CD8-positive, alpha-beta memory T cell (primary cell): Measurements from ENCODE around the gene MLH1. TPM values are rescaled to one million over a fixed set of nuclear protein-coding genes. Genes with fewer than 3 reads are reported as not detected.

Experiments
- CTCF ChIA-PET: fragments of 350-600 bp; sonication (Branson Sonifier 250); formaldehyde crosslinking; loops from one replicate; lab custom pipeline; 2021; ENCODE audit warnings: antibody characterized with exemption; lab: Charles Lee
- POLR2A ChIA-PET: fragments of 350-600 bp; sonication (Branson Sonifier 250); formaldehyde crosslinking; loops from one replicate; lab custom pipeline; 2021; ENCODE audit warnings: antibody characterized with exemption; lab: Charles Lee
- DNase-seq, 5 donors: peaks; one replicate each; pipeline versions ENCODE4 v3.0.0 to v3.0.0-alpha.2; 2020 to 2022; ENCODE audit warnings: mixed read lengths in 1 of 5
- H3K27ac ChIP-seq: one replicate; pipeline ENCODE4 v1.7.0; 2013; ENCODE audit warnings: low read depth, mild to moderate bottlenecking, low read length, moderate library complexity
- H3K27me3 ChIP-seq: 2 replicates; pipeline ENCODE4 v1.7.0; 2013; ENCODE audit warnings: low read length, mild to moderate bottlenecking; ENCODE audit not compliant: insufficient read depth, poor library complexity, severe bottlenecking
- H3K36me3 ChIP-seq: 2 replicates; pipeline ENCODE4 v1.7.0; 2013; ENCODE audit warnings: mild to moderate bottlenecking, low read length, moderate library complexity; ENCODE audit not compliant: insufficient read depth
- H3K4me1 ChIP-seq: 2 replicates; pipeline ENCODE4 v1.7.0; 2013; ENCODE audit warnings: mild to moderate bottlenecking, low read length, moderate library complexity; ENCODE audit not compliant: insufficient read depth
- H3K4me3 ChIP-seq: 2 replicates; pipeline ENCODE4 v1.7.0; 2013; ENCODE audit warnings: mild to moderate bottlenecking, low read length
- H3K9me3 ChIP-seq: 2 replicates; pipeline ENCODE4 v1.7.0; 2013; ENCODE audit warnings: mild to moderate bottlenecking, low read length
- H3K27ac Mint-ChIP-seq, 8 donors: one replicate each; pipeline ENCODE4 v1.8.0; 2020 to 2021; ENCODE audit warnings: mixed read lengths in 8 of 8, mild to moderate bottlenecking in 6 of 8, inconsistent platforms in 3 of 8, moderate library complexity in 3 of 8
- H3K27me3 Mint-ChIP-seq, 2 donors: one replicate each; pipeline ENCODE4 v1.8.0; 2020 to 2021; ENCODE audit warnings: mixed read lengths in 2 of 2, mild to moderate bottlenecking in 1 of 2, moderate library complexity in 1 of 2
- H3K36me3 Mint-ChIP-seq, 3 donors: one replicate each; pipeline ENCODE4 v1.8.0; 2020 to 2021; ENCODE audit warnings: mixed read lengths in 3 of 3, inconsistent platforms in 1 of 3, mild to moderate bottlenecking in 1 of 3
- H3K4me1 Mint-ChIP-seq, 3 donors: one replicate each; pipeline ENCODE4 v1.8.0; 2020 to 2021; ENCODE audit warnings: mixed read lengths in 3 of 3, inconsistent platforms in 1 of 3, mild to moderate bottlenecking in 1 of 3
- H3K4me3 Mint-ChIP-seq, 7 donors: one replicate each; pipeline ENCODE4 v1.8.0; 2020 to 2021; ENCODE audit warnings: mixed read lengths in 7 of 7, mild to moderate bottlenecking in 6 of 7, moderate library complexity in 4 of 7, inconsistent platforms in 2 of 7
- H3K9me3 Mint-ChIP-seq, 5 donors: one replicate each; pipeline ENCODE4 v1.8.0; 2020 to 2022; ENCODE audit warnings: mixed read lengths in 5 of 5, mild to moderate bottlenecking in 3 of 5, moderate library complexity in 2 of 5, inconsistent platforms in 1 of 5
- polyA plus RNA-seq: library from polyadenylated mRNA; unstranded; fragments of 300-500 nt; fragmentation: Illumina TruSeq; gene quantifications from one replicate; pipeline ENCODE4 v1.2.3, GENCODE V29; 2021
- total RNA-seq, 2 experiments: library from RNA; stranded (reverse); gene quantifications; one replicate each; pipeline ENCODE4 v1.2.3, GENCODE V29; 2021

The MLH1 gene
- total and polyA plus RNA-seq, 3 experiments from 2014 or later, result 19.5 to 73.2 (median 66.4) TPM

DNA sequence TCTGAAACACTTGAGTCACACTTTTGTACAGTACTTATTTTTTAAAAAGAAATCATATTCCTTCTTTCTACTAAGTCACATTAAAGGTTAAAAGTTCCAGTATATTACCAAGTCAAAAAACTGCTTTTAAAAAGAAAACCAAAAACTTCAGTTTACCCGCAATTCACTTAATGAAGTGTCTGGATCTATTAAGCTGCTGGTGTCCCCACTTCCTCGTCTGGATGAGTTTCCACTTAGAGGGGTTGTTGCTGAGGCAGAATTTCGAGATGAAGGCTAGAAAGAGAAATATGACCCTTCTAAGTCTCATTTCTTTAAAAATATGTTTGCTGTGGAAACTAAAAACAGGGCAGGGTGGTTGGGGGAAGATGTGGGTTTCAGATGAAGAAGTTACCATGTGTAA is 101.3 kb downstream of the MLH1 start:
- no peak overlapping the region for H3K4me3 Mint-ChIP-seq
- H3K27ac Mint-ChIP-seq, result peak overlapping the region in 2 of 8 donors; percentile 27 to 47
- no peaks in the 10 kb centered on the region for H3K27me3 Mint-ChIP-seq
- peaks cover 0 to 45% (median 16%) of the 10 kb centered on the region in 3 donors for H3K36me3 Mint-ChIP-seq
- no peaks in the 10 kb centered on the region for H3K9me3 Mint-ChIP-seq
- Histone ChIP-seq H3K27ac (no peak overlapping the region), H3K9me3 (no peaks in the 10 kb centered on the region), H3K36me3 (peaks cover 8% of the 10 kb centered on the region), H3K4me1 (no peaks in the 10 kb centered on the region), H3K4me3 (no peak overlapping the region), H3K27me3 (no peaks in the 10 kb centered on the region)
- ChIA-PET CTCF (no interaction called here), POLR2A (no interaction called here)
- DNase-seq, result no peak
- H3K4me1 Mint-ChIP-seq, result peaks cover 0 to 8% (median 0%) of the 10 kb centered on the region in 3 donors

DNA sequence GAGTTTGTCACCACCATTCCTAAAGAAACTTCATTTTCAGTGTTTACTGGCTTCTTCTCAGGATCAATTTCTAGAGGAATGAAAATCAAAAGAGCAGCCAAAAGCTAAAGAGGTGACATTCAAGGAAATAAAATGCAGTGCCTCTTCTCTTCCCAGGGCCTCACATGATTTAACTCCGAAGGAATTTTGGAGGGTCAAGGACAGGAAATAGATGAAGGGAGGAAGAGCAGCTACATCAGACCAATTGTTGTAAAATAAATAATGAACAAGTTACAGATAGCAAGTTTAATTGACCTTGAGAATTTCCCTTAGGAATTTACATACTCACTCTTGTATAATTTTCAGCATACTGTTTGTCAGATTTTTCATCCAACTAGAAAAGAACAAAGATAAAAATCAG is 103.0 kb downstream of the MLH1 start:
- Mint-ChIP-seq H3K9me3 (no peaks in the 10 kb centered on the region), H3K27ac (peak overlapping the region in 1 of 8 donors; percentile 61), H3K4me3 (no peak overlapping the region), H3K27me3 (no peaks in the 10 kb centered on the region), H3K36me3 (peaks cover 0 to 35% (median 8%) of the 10 kb centered on the region in 3 donors), H3K4me1 (peaks cover 0 to 8% (median 0%) of the 10 kb centered on the region in 3 donors)
- ChIA-PET POLR2A (no interaction called here), CTCF (interaction anchor here (1.1 kb wide), 1 partner anchor 122 kb away, joined by 3 read pairs; no protein-coding TSS in a partner anchor)
- H3K27ac ChIP-seq, result no peak overlapping the region
- no peak for DNase-seq
- no peak overlapping the region for H3K4me3 ChIP-seq
- H3K36me3 ChIP-seq, result peaks cover 5% of the 10 kb centered on the region
- no peaks in the 10 kb centered on the region for H3K9me3 ChIP-seq
- H3K4me1 ChIP-seq, result no peaks in the 10 kb centered on the region
- H3K27me3 ChIP-seq, result no peaks in the 10 kb centered on the region

DNA sequence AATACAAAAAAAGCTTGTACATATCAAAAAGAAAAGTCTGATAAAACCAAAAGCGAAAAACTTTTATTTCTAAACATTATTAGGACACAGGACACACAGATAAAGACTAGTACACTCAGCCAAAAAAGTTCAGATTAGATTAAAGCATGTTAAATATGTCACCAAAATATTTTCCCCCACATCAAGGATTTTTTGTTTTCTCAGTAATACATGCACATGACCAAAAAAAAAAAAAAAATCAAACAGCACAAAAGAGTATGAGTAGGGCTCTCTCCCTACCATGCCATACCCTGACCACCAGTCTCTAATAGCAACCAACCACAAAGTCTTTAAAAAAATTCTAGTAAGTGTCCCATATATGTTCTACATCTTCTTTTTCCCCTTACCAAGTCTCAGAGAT is 103.7 kb downstream of the MLH1 start:
- Mint-ChIP-seq H3K4me3 (no peak overlapping the region), H3K9me3 (no peaks in the 10 kb centered on the region), H3K27me3 (no peaks in the 10 kb centered on the region), H3K27ac (peak overlapping the region in 1 of 8 donors; percentile 31), H3K36me3 (peaks cover 0 to 30% (median 8%) of the 10 kb centered on the region in 3 donors), H3K4me1 (peaks cover 0 to 8% (median 0%) of the 10 kb centered on the region in 3 donors)
- Histone ChIP-seq H3K4me3 (no peak overlapping the region), H3K27ac (no peak overlapping the region), H3K36me3 (peaks cover 5% of the 10 kb centered on the region), H3K4me1 (no peaks in the 10 kb centered on the region), H3K27me3 (no peaks in the 10 kb centered on the region), H3K9me3 (no peaks in the 10 kb centered on the region)
- ChIA-PET CTCF (interaction anchor here (1.1 kb wide), 1 partner anchor 121 kb away, joined by 3 read pairs; no protein-coding TSS in a partner anchor), POLR2A (no interaction called here)
- DNase-seq, result no peak

DNA sequence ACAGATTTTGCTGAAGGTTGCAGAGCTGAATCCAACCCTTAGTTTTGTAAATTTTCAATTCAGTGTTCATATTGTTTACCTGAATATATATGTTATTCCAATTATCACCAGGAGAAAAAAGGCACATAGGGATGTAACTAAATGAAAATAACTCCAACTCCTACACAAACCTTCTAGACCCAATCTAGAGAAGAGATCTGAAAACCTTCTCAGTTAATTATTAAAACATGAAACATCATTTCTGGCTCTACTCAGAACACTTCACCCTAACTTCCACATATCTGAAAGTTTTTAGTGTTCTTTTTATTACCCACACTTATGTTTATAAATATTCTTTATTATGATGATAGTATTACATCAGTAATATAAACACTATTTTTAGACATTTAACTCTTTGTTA is 104.5 kb downstream of the MLH1 start:
- Mint-ChIP-seq H3K9me3 (no peaks in the 10 kb centered on the region), H3K27ac (no peak overlapping the region), H3K36me3 (peaks cover 0 to 26% (median 11%) of the 10 kb centered on the region in 3 donors), H3K27me3 (no peaks in the 10 kb centered on the region), H3K4me3 (no peak overlapping the region), H3K4me1 (peaks cover 0 to 8% (median 0%) of the 10 kb centered on the region in 3 donors)
- H3K27me3 ChIP-seq, result no peaks in the 10 kb centered on the region
- POLR2A ChIA-PET, result no interaction called here
- no peaks in the 10 kb centered on the region for H3K9me3 ChIP-seq
- H3K4me1 ChIP-seq, result no peaks in the 10 kb centered on the region
- no peak for DNase-seq
- no peak overlapping the region for H3K4me3 ChIP-seq
- H3K27ac ChIP-seq, result no peak overlapping the region
- CTCF ChIA-PET, result no interaction called here
- peaks cover 5% of the 10 kb centered on the region for H3K36me3 ChIP-seq

- H3K4me3 ChIP-seq, result no peak overlapping the region
- Mint-ChIP-seq H3K27ac (peak overlapping the region in 1 of 8 donors; percentile 65), H3K36me3 (peaks cover 0 to 18% (median 4%) of the 10 kb centered on the region in 3 donors), H3K27me3 (no peaks in the 10 kb centered on the region), H3K4me3 (no peak overlapping the region), H3K4me1 (peaks cover 0 to 8% (median 0%) of the 10 kb centered on the region in 3 donors), H3K9me3 (no peaks in the 10 kb centered on the region)
- H3K27me3 ChIP-seq, result no peaks in the 10 kb centered on the region
- H3K4me1 ChIP-seq, result no peaks in the 10 kb centered on the region
- no peak for DNase-seq
- H3K36me3 ChIP-seq, result peaks cover 5% of the 10 kb centered on the region
- no peak overlapping the region for H3K27ac ChIP-seq
- H3K9me3 ChIP-seq, result no peaks in the 10 kb centered on the region
- POLR2A ChIA-PET, result no interaction called here
- CTCF ChIA-PET, result no interaction called here
Measured at GRCh38 chr3:37098884-37099283, 105.6 kb downstream of the MLH1 start.

- Mint-ChIP-seq H3K9me3 (no peaks in the 10 kb centered on the region), H3K27me3 (no peaks in the 10 kb centered on the region), H3K27ac (no peak overlapping the region), H3K4me1 (peaks cover 0 to 8% (median 0%) of the 10 kb centered on the region in 3 donors), H3K36me3 (peaks cover 0 to 16% (median 3%) of the 10 kb centered on the region in 3 donors), H3K4me3 (no peak overlapping the region)
- ChIA-PET CTCF (no interaction called here), POLR2A (no interaction called here)
- Histone ChIP-seq H3K36me3 (peaks cover 5% of the 10 kb centered on the region), H3K4me3 (no peak overlapping the region), H3K9me3 (no peaks in the 10 kb centered on the region), H3K4me1 (no peaks in the 10 kb centered on the region), H3K27ac (no peak overlapping the region), H3K27me3 (no peaks in the 10 kb centered on the region)
- DNase-seq, result no peak
Measured at GRCh38 chr3:37099469-37099868, 106.2 kb downstream of the MLH1 start.

GRCh38 chr3:37100411-37100810 is 107.1 kb downstream of the MLH1 start:
- no peaks in the 10 kb centered on the region for H3K36me3 ChIP-seq
- no peak overlapping the region for H3K4me3 ChIP-seq
- peaks cover 0 to 7% (median 4%) of the 10 kb centered on the region in 3 donors for H3K36me3 Mint-ChIP-seq
- no peak overlapping the region for H3K27ac ChIP-seq
- H3K27ac Mint-ChIP-seq, result no peak overlapping the region
- no peaks in the 10 kb centered on the region for H3K27me3 Mint-ChIP-seq
- CTCF ChIA-PET, result no interaction called here
- no peaks in the 10 kb centered on the region for H3K27me3 ChIP-seq
- H3K4me3 Mint-ChIP-seq, result no peak overlapping the region
- DNase-seq, result no peak
- POLR2A ChIA-PET, result no interaction called here
- H3K4me1 Mint-ChIP-seq, result peaks cover 0 to 8% (median 0%) of the 10 kb centered on the region in 3 donors
- H3K9me3 ChIP-seq, result no peaks in the 10 kb centered on the region
- no peaks in the 10 kb centered on the region for H3K9me3 Mint-ChIP-seq
- H3K4me1 ChIP-seq, result no peaks in the 10 kb centered on the region
